CD14-positive monocyte (primary cell): ENCODE results near the gene TSPOAP1. TPM values are rescaled to one million over a fixed set of nuclear protein-coding genes. Genes with fewer than 3 reads are reported as not detected.

Experiments used
- DNase-seq, 3 donors: peaks; one replicate each; pipeline ENCODE4 v3.0.0-alpha.2; 2011 to 2022
- H2AFZ ChIP-seq: 2 replicates; pipeline ENCODE4 v1.6.0; 2012; ENCODE audit warnings: mild to moderate bottlenecking, low read depth, low read length, inconsistent platforms; ENCODE audit not compliant: insufficient read depth, poor library complexity, severe bottlenecking
- H3K27ac ChIP-seq, 2 donors: 1 replicate in 1 of 2; 2 replicates in 1 of 2; pipeline ENCODE4 v1.5.1; 2012 to 2013; ENCODE audit warnings: low read length in 2 of 2, control low read depth in 1 of 2, inconsistent platforms in 1 of 2, low read depth in 1 of 2, mild to moderate bottlenecking in 1 of 2
- H3K27me3 ChIP-seq, 2 donors: one replicate each; pipeline versions ENCODE4 v1.6.0 to v1.6.1; 2011 to 2013; ENCODE audit warnings: low read length in 2 of 2; ENCODE audit not compliant: control insufficient read depth in 2 of 2, insufficient read depth in 2 of 2
- H3K36me3 ChIP-seq, 2 donors: replicated peaks in 1 of 2; 1 replicate in 1 of 2; 2 replicates in 1 of 2; pipeline versions ENCODE4 v1.5.1 to v1.6.1; 2012 to 2013; ENCODE audit warnings: low read length in 2 of 2, control low read depth in 1 of 2, inconsistent platforms in 1 of 2, mild to moderate bottlenecking in 1 of 2; ENCODE audit not compliant: insufficient read depth in 2 of 2, control insufficient read depth in 1 of 2
- H3K4me1 ChIP-seq, 2 donors: 1 replicate in 1 of 2; 2 replicates in 1 of 2; pipeline versions ENCODE4 v1.5.1 to v1.6.1; 2012 to 2013; ENCODE audit warnings: low read length in 2 of 2, control low read depth in 1 of 2, inconsistent platforms in 1 of 2, mild to moderate bottlenecking in 1 of 2, moderate library complexity in 1 of 2; ENCODE audit not compliant: insufficient read depth in 2 of 2, control insufficient read depth in 1 of 2
- H3K4me2 ChIP-seq: replicated peaks from 2 replicates; pipeline ENCODE3; 2012; ENCODE audit warnings: low read length, moderate library complexity, mild to moderate bottlenecking; ENCODE audit not compliant: poor library complexity, severe bottlenecking; ENCODE audit errors: extremely low read depth
- H3K4me3 ChIP-seq, 3 experiments: fragments of 200-600 bp in 1 of 3; sonication (generic) in 1 of 3; replicated peaks in 1 of 3; 1 replicate in 2 of 3; 2 replicates in 1 of 3; pipeline ENCODE4 v1.5.1; 2011 to 2013; ENCODE audit warnings: low read length in 3 of 3, mild to moderate bottlenecking in 3 of 3, control low read depth in 2 of 3, low read depth in 2 of 3, inconsistent platforms in 1 of 3, moderate library complexity in 1 of 3
- H3K79me2 ChIP-seq: 2 replicates; pipeline ENCODE4 v1.6.0; 2012; ENCODE audit warnings: mild to moderate bottlenecking, control low read depth, inconsistent platforms, low read length, moderate library complexity; ENCODE audit not compliant: insufficient read depth
- H3K9ac ChIP-seq: 2 replicates; pipeline ENCODE4 v1.6.0; 2017; ENCODE audit warnings: low read length, mild to moderate bottlenecking; ENCODE audit not compliant: insufficient read depth, poor library complexity, severe bottlenecking
- H3K9me3 ChIP-seq, 2 donors: replicated peaks in 1 of 2; 1 replicate in 1 of 2; 2 replicates in 1 of 2; pipeline versions ENCODE4 v1.5.1 to v1.6.1; 2012 to 2013; ENCODE audit warnings: low read length in 2 of 2, control low read depth in 1 of 2; ENCODE audit not compliant: control insufficient read depth in 1 of 2, insufficient read depth in 1 of 2
- H4K20me1 ChIP-seq: 2 replicates; pipeline ENCODE4 v1.6.0; 2012; ENCODE audit warnings: mild to moderate bottlenecking, low read length, control low read depth, moderate library complexity; ENCODE audit not compliant: insufficient read depth
- H3K27ac Mint-ChIP-seq, 7 donors: one replicate each; pipeline ENCODE4 v1.8.0; 2020; ENCODE audit warnings: mild to moderate bottlenecking in 7 of 7, mixed read lengths in 7 of 7, moderate library complexity in 6 of 7, inconsistent platforms in 2 of 7
- H3K27me3 Mint-ChIP-seq, 3 donors: one replicate each; pipeline ENCODE4 v1.8.0; 2021 to 2022; ENCODE audit warnings: low read depth in 3 of 3, mild to moderate bottlenecking in 3 of 3, mixed read lengths in 3 of 3, moderate library complexity in 3 of 3, inconsistent platforms in 1 of 3
- H3K36me3 Mint-ChIP-seq, 2 donors: one replicate each; pipeline ENCODE4 v1.8.0; 2020; ENCODE audit warnings: mixed read lengths in 2 of 2, inconsistent platforms in 1 of 2, mild to moderate bottlenecking in 1 of 2
- H3K4me1 Mint-ChIP-seq: one replicate; pipeline ENCODE4 v1.8.0; 2020; ENCODE audit warnings: mild to moderate bottlenecking, mixed read lengths
- H3K4me3 Mint-ChIP-seq, 2 donors: one replicate each; pipeline ENCODE4 v1.8.0; 2020; ENCODE audit warnings: mild to moderate bottlenecking in 2 of 2, mixed read lengths in 2 of 2, moderate library complexity in 1 of 2
- H3K9me3 Mint-ChIP-seq, 7 donors: one replicate each; pipeline ENCODE4 v1.8.0; 2020 to 2022; ENCODE audit warnings: mixed read lengths in 7 of 7, mild to moderate bottlenecking in 6 of 7, moderate library complexity in 6 of 7, inconsistent platforms in 2 of 7
- WGBS: methylation state at CpG from one replicate; pipeline ENCODE4 v1.1.5; 2013; ENCODE audit warnings: missing lambda C conversion rate; ENCODE audit not compliant: insufficient coverage; 5-methylcytosine and 5-hydroxymethylcytosine counted together
- intact Hi-C, 2 donors: fragments of 100-400 bp; cut with micrococcal nuclease; formaldehyde crosslinking; loops; one replicate each; pipeline versions ENCODE4 v1.15.0 to v1.15.1; 2023
- polyA plus RNA-seq, 3 donors: library from polyadenylated mRNA; depleted of rRNA in 1 of 3; unstranded in 2 of 3; stranded (reverse) in 1 of 3; fragments of 300-500 nt in 2 of 3; fragments of >200 nt in 1 of 3; fragmentation: Illumina TruSeq in 2 of 3; gene quantifications; 1 replicate in 2 of 3; 2 replicates in 1 of 3; pipeline ENCODE4 v1.2.3, GENCODE V29; 2012 to 2021
- TF ChIP-seq, protein P1 (sequence below): fragments of 200-600 bp; IDR thresholded peaks from one replicate; pipeline ENCODE4 v1.8.0; 2022; ENCODE audit warnings: antibody characterized with exemption, mild to moderate bottlenecking

TSPOAP1 gene
- polyA plus RNA-seq, 3 donors = 0.10 to 14.0 (median 0.18) TPM

DNA sequence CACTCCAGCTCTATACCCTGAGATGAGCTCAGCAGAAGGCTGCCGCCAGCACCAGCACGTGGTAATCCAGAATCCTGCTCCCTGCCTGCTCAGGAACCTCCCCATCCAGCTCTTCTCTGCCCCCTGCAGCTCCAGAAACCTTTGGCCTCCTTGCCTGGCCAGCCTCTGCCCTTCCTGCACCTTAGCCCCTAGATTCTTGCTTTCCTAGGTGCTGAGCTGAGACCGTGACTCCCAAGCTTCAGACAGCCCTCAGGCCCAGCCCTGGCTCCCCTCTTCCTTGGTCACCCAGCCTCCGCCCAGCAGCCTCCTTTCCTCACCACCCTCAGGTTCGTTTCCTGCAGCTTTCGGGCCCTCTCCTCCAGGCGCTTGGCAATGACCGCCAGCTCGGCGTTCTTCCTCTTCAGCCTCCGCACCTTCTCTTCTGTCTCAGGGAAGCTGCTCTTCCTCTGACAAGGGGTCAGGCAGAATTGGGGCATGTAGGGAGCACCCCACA, 2.6 kb downstream of the TSPOAP1 start:
- H3K27me3 Mint-ChIP-seq = peaks cover 44 to 56% (median 45%) of the 10 kb centered on the region in 3 donors
- TF ChIP-seq, protein P1, sequence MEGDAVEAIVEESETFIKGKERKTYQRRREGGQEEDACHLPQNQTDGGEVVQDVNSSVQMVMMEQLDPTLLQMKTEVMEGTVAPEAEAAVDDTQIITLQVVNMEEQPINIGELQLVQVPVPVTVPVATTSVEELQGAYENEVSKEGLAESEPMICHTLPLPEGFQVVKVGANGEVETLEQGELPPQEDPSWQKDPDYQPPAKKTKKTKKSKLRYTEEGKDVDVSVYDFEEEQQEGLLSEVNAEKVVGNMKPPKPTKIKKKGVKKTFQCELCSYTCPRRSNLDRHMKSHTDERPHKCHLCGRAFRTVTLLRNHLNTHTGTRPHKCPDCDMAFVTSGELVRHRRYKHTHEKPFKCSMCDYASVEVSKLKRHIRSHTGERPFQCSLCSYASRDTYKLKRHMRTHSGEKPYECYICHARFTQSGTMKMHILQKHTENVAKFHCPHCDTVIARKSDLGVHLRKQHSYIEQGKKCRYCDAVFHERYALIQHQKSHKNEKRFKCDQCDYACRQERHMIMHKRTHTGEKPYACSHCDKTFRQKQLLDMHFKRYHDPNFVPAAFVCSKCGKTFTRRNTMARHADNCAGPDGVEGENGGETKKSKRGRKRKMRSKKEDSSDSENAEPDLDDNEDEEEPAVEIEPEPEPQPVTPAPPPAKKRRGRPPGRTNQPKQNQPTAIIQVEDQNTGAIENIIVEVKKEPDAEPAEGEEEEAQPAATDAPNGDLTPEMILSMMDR = no peak
- peaks cover 11 to 38% of the 10 kb centered on the region in 2 donors for H3K27me3 ChIP-seq
- no peak overlapping the region for H3K9ac ChIP-seq
- peak in 2 of 3 donors; percentile 34 to 40 for DNase-seq
- peaks cover 28 to 36% of the 10 kb centered on the region in 2 donors for H3K36me3 Mint-ChIP-seq
- H4K20me1 ChIP-seq = peaks cover 60% of the 10 kb centered on the region
- H3K36me3 ChIP-seq = peaks cover 8 to 9% of the 10 kb centered on the region in 2 donors
- H3K79me2 ChIP-seq = peaks cover 45% of the 10 kb centered on the region
- H2AFZ ChIP-seq = no peak overlapping the region
- WGBS = 2% methylated on average over 9 of the region's 11 CpGs
- peaks cover 60% of the 10 kb centered on the region for H3K4me1 Mint-ChIP-seq
- H3K4me2 ChIP-seq = peak overlapping the region; percentile 24
- intact Hi-C loops = loop anchor here in 1 of 2 donors (5.0 kb wide), 2 partner anchors 36 to 49 kb away; no protein-coding TSS in a partner anchor
- H3K9me3 ChIP-seq = peaks cover 0 to 6% of the 10 kb centered on the region in 2 donors
- no peak overlapping the region for H3K4me3 ChIP-seq
- peaks cover 64 to 67% of the 10 kb centered on the region in 2 donors for H3K4me1 ChIP-seq
- peak overlapping the region in 5 of 7 donors; percentile 3 to 86 (median 54) for H3K27ac Mint-ChIP-seq
- H3K27ac ChIP-seq = no peak overlapping the region
- H3K9me3 Mint-ChIP-seq = peaks cover 0 to 7% (median 3%) of the 10 kb centered on the region in 7 donors
- peak overlapping the region; percentile 35 to 82 for H3K4me3 Mint-ChIP-seq

DNA sequence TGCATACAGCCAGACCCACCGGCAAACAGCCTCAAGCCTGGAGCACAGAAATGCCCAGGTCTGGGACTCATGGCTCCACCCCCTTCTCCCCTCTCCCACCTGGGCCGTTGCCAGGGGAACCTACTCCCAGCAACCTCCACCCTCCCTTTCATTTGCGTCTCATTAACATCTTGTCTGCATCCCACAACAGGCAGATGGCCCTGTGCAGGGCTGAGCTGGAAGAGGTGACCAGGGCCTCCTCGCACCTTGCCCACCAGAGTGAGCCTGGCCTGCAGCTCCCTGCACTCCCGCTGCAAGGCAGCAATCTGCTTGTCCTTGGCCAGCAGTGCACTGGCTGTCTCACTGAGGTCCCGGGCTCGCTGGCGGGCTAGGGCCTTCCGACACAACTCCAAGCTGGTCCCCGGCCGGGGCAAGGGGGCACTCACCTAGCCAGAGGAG, 3.3 kb downstream of the TSPOAP1 start:
- H3K27me3 Mint-ChIP-seq = peaks cover 47 to 59% (median 49%) of the 10 kb centered on the region in 3 donors
- 63% methylated on average over 8 of the region's 11 CpGs for WGBS
- peak overlapping the region in 2 of 7 donors; percentile 66 to 79 for H3K27ac Mint-ChIP-seq
- Histone ChIP-seq H3K27me3 (peaks cover 11 to 38% of the 10 kb centered on the region in 2 donors), H3K4me2 (peak overlapping the region; percentile 71), H3K27ac (no peak overlapping the region), H3K9me3 (peaks cover 0 to 6% of the 10 kb centered on the region in 2 donors), H3K9ac (no peak overlapping the region), H2AFZ (no peak overlapping the region), H3K4me1 (peaks cover 62 to 64% of the 10 kb centered on the region in 2 donors), H3K79me2 (peaks cover 37% of the 10 kb centered on the region), H3K4me3 (peak overlapping the region in 1 of 3 experiments; percentile 63), H3K36me3 (peaks cover 1% of the 10 kb centered on the region in 2 donors), H4K20me1 (peaks cover 53% of the 10 kb centered on the region)
- intact Hi-C loops = loop anchor here in 1 of 2 donors (5.0 kb wide), 2 partner anchors 37 to 48 kb away; no protein-coding TSS in a partner anchor
- H3K4me3 Mint-ChIP-seq = peak overlapping the region; percentile 31 to 82
- H3K36me3 Mint-ChIP-seq = peaks cover 20 to 32% of the 10 kb centered on the region in 2 donors
- DNase-seq = peak in 1 of 3 donors; percentile 5
- peaks cover 59% of the 10 kb centered on the region for H3K4me1 Mint-ChIP-seq
- peaks cover 0 to 5% (median 2%) of the 10 kb centered on the region in 7 donors for H3K9me3 Mint-ChIP-seq
- TF ChIP-seq, protein P1 = no peak
